SK-N-SH treated with all-trans-retinoic acid at 6 μM for 48 hours (cell line): ENCODE results near the gene ZDHHC20.

Experiments used
- ATAC-seq: fragments of 200-7000 bp; cut with Tn5 transposase; 3 replicates; pipeline ENCODE4 v1.9.1; 2020; ENCODE audit warnings: mild to moderate bottlenecking, moderate library complexity
- ARNTL ChIP-seq: fragments of 450-650 bp; formaldehyde crosslinking; IDR thresholded peaks from 2 replicates; pipeline ENCODE4 v1.5.0; 2020; ENCODE audit warnings: low read depth, mild to moderate bottlenecking, moderate library complexity, borderline replicate concordance
- BACH2 ChIP-seq: fragments of 250-450 bp; sonication (Bioruptor Pico); IDR thresholded peaks from 2 replicates; pipeline ENCODE4 v1.9.0; 2021; ENCODE audit warnings: mild to moderate bottlenecking, borderline replicate concordance
- CREB5 ChIP-seq: fragments of 250-450 bp; sonication (Bioruptor Pico); IDR thresholded peaks from 2 replicates; pipeline ENCODE4 v1.5.1; 2020; ENCODE audit warnings: low read depth, mild to moderate bottlenecking, moderate library complexity
- CSDC2 ChIP-seq: fragments of 250-450 bp; sonication (Bioruptor Pico); IDR thresholded peaks from 2 replicates; pipeline ENCODE4 v1.5.0; 2020; ENCODE audit warnings: mild to moderate bottlenecking, moderate library complexity
- CSRNP3 ChIP-seq: fragments of 250-450 bp; sonication (Bioruptor Pico); IDR thresholded peaks from 2 replicates; pipeline ENCODE4 v1.5.1; 2021; ENCODE audit warnings: mild to moderate bottlenecking, moderate library complexity
- ESRRG ChIP-seq: fragments of 250-450 bp; sonication (Bioruptor Pico); IDR thresholded peaks from 2 replicates; pipeline ENCODE4 v1.6.1; 2021; ENCODE audit warnings: mild to moderate bottlenecking
- GLIS3 ChIP-seq: fragments of 250-450 bp; sonication (Bioruptor Pico); IDR thresholded peaks from 2 replicates; pipeline ENCODE4 v1.5.0; 2020; ENCODE audit warnings: mild to moderate bottlenecking, moderate library complexity
- ISL1 ChIP-seq: fragments of 250-450 bp; sonication (Bioruptor Pico); IDR thresholded peaks from 2 replicates; pipeline ENCODE4 v2.1.2; 2022; ENCODE audit warnings: mild to moderate bottlenecking, moderate library complexity
- OSR1 ChIP-seq: fragments of 250-450 bp; sonication (Bioruptor Pico); IDR thresholded peaks from 2 replicates; pipeline ENCODE4 v1.8.0; 2022; ENCODE audit warnings: moderate library complexity, mild to moderate bottlenecking, inconsistent platforms
- PATZ1 ChIP-seq: fragments of 250-450 bp; sonication (Bioruptor Pico); IDR thresholded peaks from 2 replicates; pipeline ENCODE4 v1.8.0; 2020; ENCODE audit warnings: mild to moderate bottlenecking, moderate library complexity, borderline replicate concordance
- POU6F1 ChIP-seq: fragments of 250-450 bp; sonication (Bioruptor Pico); IDR thresholded peaks from 2 replicates; pipeline ENCODE4 v1.8.0; 2021; ENCODE audit warnings: low read depth, mild to moderate bottlenecking, moderate library complexity, borderline replicate concordance
- RARB ChIP-seq: fragments of 250-450 bp; sonication (Bioruptor Pico); IDR thresholded peaks from 2 replicates; pipeline ENCODE4 v1.8.0; 2021; ENCODE audit warnings: mild to moderate bottlenecking, moderate library complexity
- SNAI2 ChIP-seq: fragments of 250-450 bp; sonication (Bioruptor Pico); IDR thresholded peaks from 2 replicates; pipeline ENCODE4 v1.5.0; 2020; ENCODE audit warnings: mild to moderate bottlenecking, moderate library complexity
- TCF4 ChIP-seq: fragments of 250-450 bp; sonication (Bioruptor Pico); IDR thresholded peaks from 2 replicates; pipeline ENCODE4 v1.8.0; 2021; ENCODE audit warnings: mild to moderate bottlenecking, moderate library complexity, borderline replicate concordance
- TOX ChIP-seq: fragments of 250-450 bp; sonication (Bioruptor Pico); IDR thresholded peaks from 2 replicates; pipeline ENCODE4 v1.8.0; 2021; ENCODE audit warnings: mild to moderate bottlenecking, moderate library complexity, borderline replicate concordance
- TSHZ2 ChIP-seq: fragments of 250-450 bp; sonication (Bioruptor Pico); IDR thresholded peaks from 2 replicates; pipeline ENCODE4 v1.5.0; 2020; ENCODE audit warnings: mild to moderate bottlenecking, moderate library complexity
- ZFP3 ChIP-seq: fragments of 250-450 bp; sonication (Bioruptor Pico); IDR thresholded peaks from 2 replicates; pipeline ENCODE4 v1.5.0; 2020; ENCODE audit warnings: mild to moderate bottlenecking, moderate library complexity
- ZFP30 ChIP-seq: fragments of 450-650 bp; formaldehyde crosslinking; IDR thresholded peaks from 2 replicates; pipeline ENCODE4 v1.5.0; 2022; ENCODE audit warnings: mild to moderate bottlenecking, moderate library complexity
- ZNF565 ChIP-seq: fragments of 450-650 bp; formaldehyde crosslinking; conservative IDR thresholded peaks from 2 replicates; pipeline ENCODE4 v1.5.0; 2020; ENCODE audit warnings: low read depth, mild to moderate bottlenecking, moderate library complexity
- ZNF70 ChIP-seq: fragments of 450-650 bp; formaldehyde crosslinking; IDR thresholded peaks from 2 replicates; pipeline ENCODE4 v1.5.0; 2020; ENCODE audit warnings: mild to moderate bottlenecking, moderate library complexity
- ZNF8 ChIP-seq: fragments of 450-650 bp; formaldehyde crosslinking; IDR thresholded peaks from 2 replicates; pipeline ENCODE4 v1.5.0; 2020; ENCODE audit warnings: mild to moderate bottlenecking, moderate library complexity

The ZDHHC20 gene

GRCh38 chr13:21465710-21466160 is 6.6 kb upstream of the ZDHHC20 start:
- no peak for ATAC-seq
- TF ChIP-seq CSRNP3 (no peak), ZFP30 (CRISPR knock-in tag) (no peak), TSHZ2 (no peak), CSDC2 (CRISPR knock-in tag) (no peak), PATZ1 (CRISPR knock-in tag) (no peak), SNAI2 (CRISPR knock-in tag) (no peak), ZNF8 (CRISPR knock-in tag) (no peak), ZFP3 (CRISPR knock-in tag) (no peak), RARB (CRISPR knock-in tag) (no peak), ESRRG (no peak), BACH2 (CRISPR knock-in tag) (no peak)

GRCh38 chr13:21463424-21463823 is 4.3 kb upstream of the ZDHHC20 start:
- ATAC-seq = no peak

More at GRCh38 chr13:21463424-21463823, 4.3 kb upstream of the ZDHHC20 start:
- TF ChIP-seq ZNF8 (CRISPR knock-in tag) = no peak
- TF ChIP-seq GLIS3 (CRISPR knock-in tag) = no peak
- TF ChIP-seq ISL1 (CRISPR knock-in tag) = no peak
- no peak for TF ChIP-seq ZNF70 (CRISPR knock-in tag)
- no peak for TF ChIP-seq TSHZ2
- TF ChIP-seq PATZ1 (CRISPR knock-in tag) = no peak
- TF ChIP-seq ZNF565 (CRISPR knock-in tag) = no peak
- no peak for TF ChIP-seq TCF4 (CRISPR knock-in tag)
- no peak for TF ChIP-seq CSDC2 (CRISPR knock-in tag)
- TF ChIP-seq ESRRG = no peak
- no peak for TF ChIP-seq TOX (CRISPR knock-in tag)
- no peak for TF ChIP-seq ARNTL
- TF ChIP-seq BACH2 (CRISPR knock-in tag) = no peak
- no peak for TF ChIP-seq OSR1 (CRISPR knock-in tag)
- TF ChIP-seq POU6F1 (CRISPR knock-in tag) = no peak
- no peak for TF ChIP-seq CREB5 (CRISPR knock-in tag)
